Measurements from ENCODE around the gene ANTKMT.

Gene ANTKMT

DNA sequence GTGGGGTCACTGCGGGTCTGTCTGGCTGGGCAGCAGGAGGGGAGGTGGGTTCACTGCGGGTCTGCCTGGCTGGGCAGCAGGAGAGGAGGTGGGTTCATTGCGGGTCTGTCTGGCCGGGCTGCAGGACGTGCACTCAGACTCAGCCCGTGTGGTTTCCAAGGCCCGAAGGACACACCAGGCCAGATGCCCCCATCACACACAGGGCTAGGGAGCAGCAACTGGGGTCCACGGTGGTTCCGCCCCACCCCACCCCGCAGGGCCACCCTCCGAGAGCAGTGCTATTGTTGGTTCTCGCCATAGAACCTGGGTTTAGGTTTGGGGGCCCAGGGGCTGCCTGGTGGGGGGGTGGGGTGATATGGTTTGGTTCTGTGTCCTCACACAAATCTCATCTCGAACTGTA, 25.7 kb downstream of the ANTKMT start:
- no peak for DNase-seq (ENCODE audit: low read depth in 1 of 2, low spot score in 1 of 2)
- Histone ChIP-seq H3K27ac (replicated peaks) (no peak overlapping the region), H3K4me3 (replicated peaks; ENCODE audit: insufficient read depth, low read length) (no peak overlapping the region), H3K27me3 (ENCODE audit: insufficient read depth, poor library complexity, severe bottlenecking) (no peaks in the 10 kb centered on the region)
- TF ChIP-seq, protein P1, sequence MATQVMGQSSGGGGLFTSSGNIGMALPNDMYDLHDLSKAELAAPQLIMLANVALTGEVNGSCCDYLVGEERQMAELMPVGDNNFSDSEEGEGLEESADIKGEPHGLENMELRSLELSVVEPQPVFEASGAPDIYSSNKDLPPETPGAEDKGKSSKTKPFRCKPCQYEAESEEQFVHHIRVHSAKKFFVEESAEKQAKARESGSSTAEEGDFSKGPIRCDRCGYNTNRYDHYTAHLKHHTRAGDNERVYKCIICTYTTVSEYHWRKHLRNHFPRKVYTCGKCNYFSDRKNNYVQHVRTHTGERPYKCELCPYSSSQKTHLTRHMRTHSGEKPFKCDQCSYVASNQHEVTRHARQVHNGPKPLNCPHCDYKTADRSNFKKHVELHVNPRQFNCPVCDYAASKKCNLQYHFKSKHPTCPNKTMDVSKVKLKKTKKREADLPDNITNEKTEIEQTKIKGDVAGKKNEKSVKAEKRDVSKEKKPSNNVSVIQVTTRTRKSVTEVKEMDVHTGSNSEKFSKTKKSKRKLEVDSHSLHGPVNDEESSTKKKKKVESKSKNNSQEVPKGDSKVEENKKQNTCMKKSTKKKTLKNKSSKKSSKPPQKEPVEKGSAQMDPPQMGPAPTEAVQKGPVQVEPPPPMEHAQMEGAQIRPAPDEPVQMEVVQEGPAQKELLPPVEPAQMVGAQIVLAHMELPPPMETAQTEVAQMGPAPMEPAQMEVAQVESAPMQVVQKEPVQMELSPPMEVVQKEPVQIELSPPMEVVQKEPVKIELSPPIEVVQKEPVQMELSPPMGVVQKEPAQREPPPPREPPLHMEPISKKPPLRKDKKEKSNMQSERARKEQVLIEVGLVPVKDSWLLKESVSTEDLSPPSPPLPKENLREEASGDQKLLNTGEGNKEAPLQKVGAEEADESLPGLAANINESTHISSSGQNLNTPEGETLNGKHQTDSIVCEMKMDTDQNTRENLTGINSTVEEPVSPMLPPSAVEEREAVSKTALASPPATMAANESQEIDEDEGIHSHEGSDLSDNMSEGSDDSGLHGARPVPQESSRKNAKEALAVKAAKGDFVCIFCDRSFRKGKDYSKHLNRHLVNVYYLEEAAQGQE (IDR thresholded peaks at IDR 0.05; ENCODE audit: insufficient replicate concordance, low read depth): no peak
- TF ChIP-seq, protein P2, sequence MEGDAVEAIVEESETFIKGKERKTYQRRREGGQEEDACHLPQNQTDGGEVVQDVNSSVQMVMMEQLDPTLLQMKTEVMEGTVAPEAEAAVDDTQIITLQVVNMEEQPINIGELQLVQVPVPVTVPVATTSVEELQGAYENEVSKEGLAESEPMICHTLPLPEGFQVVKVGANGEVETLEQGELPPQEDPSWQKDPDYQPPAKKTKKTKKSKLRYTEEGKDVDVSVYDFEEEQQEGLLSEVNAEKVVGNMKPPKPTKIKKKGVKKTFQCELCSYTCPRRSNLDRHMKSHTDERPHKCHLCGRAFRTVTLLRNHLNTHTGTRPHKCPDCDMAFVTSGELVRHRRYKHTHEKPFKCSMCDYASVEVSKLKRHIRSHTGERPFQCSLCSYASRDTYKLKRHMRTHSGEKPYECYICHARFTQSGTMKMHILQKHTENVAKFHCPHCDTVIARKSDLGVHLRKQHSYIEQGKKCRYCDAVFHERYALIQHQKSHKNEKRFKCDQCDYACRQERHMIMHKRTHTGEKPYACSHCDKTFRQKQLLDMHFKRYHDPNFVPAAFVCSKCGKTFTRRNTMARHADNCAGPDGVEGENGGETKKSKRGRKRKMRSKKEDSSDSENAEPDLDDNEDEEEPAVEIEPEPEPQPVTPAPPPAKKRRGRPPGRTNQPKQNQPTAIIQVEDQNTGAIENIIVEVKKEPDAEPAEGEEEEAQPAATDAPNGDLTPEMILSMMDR (IDR thresholded peaks at IDR 0.05; ENCODE audit: insufficient read depth, low read length): no peak
- no peak for TF ChIP-seq GABPA (IDR thresholded peaks at IDR 0.05; ENCODE audit: low read depth)
- no peak for TF ChIP-seq POLR2AphosphoS5 (IDR thresholded peaks at IDR 0.05; ENCODE audit: low read depth)
- no peak for TF ChIP-seq SPI1 (IDR thresholded peaks at IDR 0.05; ENCODE audit: borderline replicate concordance, low read depth)

DNA sequence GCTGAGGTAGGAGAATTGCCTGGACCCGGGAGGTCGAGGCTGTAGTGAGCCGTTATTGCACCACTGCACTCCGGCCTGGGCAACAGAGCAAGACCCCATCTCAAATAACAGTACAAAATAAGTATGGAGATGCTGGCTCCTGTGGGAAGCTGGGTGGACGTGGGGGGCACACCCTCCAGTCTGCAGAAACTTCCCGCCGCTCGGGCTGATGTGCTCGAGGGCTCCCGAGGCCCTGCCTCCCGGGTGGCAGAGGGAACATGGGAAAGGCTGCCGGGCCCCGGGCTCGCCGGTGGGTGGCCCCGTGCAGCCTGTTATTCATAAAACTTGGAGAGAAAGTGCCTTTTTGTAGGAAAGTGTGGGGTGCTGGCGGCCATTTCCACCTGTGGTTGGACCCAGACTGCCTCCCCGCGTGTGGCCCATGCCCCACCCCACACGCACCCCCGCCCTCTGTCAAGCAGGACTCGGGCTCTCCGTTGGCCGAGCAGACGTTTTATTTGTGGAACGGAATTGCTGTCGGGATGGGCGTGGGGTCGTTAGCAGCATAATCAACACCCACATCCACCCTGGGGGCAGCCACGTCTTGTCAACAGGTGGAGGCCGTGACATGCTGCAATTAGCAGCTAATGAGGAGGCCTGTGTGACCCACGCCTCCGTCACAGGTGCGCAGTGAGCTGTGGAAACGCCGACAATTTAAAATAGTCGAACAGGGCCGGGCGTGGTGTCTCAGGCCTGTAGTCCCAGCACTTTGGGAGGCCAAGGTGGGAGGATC, 27.2 kb downstream of the ANTKMT start:
- DNase-seq (ENCODE audit: low read depth in 1 of 2, low spot score in 1 of 2): no peak
- Histone ChIP-seq H3K27me3 (ENCODE audit: insufficient read depth, poor library complexity, severe bottlenecking) (no peaks in the 10 kb centered on the region), H3K4me3 (replicated peaks; ENCODE audit: insufficient read depth, low read length) (no peak overlapping the region), H3K27ac (replicated peaks) (no peak overlapping the region)
- TF ChIP-seq GABPA (IDR thresholded peaks at IDR 0.05; ENCODE audit: low read depth): no peak
- TF ChIP-seq, protein P2 (IDR thresholded peaks at IDR 0.05; ENCODE audit: insufficient read depth, low read length): no peak
- no peak for TF ChIP-seq SPI1 (IDR thresholded peaks at IDR 0.05; ENCODE audit: borderline replicate concordance, low read depth)
- no peak for TF ChIP-seq POLR2AphosphoS5 (IDR thresholded peaks at IDR 0.05; ENCODE audit: low read depth)
- TF ChIP-seq, protein P1 (IDR thresholded peaks at IDR 0.05; ENCODE audit: insufficient replicate concordance, low read depth): no peak

DNA sequence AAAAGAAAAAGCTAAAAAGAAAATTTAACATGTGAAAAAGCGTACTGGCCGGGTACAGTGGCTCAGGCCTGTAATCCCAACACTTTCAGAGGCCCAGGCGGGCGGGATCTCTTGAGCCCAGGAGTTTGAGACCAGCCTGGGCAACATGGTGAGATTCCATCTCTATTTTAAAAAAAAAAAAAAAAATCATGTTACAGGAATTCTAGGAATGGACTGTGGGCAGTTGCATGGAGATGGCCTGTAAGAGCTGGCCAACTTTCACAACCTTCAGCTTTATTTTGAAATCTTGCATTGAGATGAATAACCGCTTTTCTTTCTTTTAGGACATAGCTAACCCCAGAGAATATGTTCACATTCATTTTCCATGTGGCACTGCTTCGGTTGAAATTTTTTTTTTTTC, 28.1 kb downstream of the ANTKMT start:
- H3K4me3 ChIP-seq (replicated peaks; ENCODE audit: insufficient read depth, low read length): no peak overlapping the region
- H3K27ac ChIP-seq (replicated peaks): no peak overlapping the region
- TF ChIP-seq POLR2AphosphoS5 (IDR thresholded peaks at IDR 0.05; ENCODE audit: low read depth) (no peak), SPI1 (IDR thresholded peaks at IDR 0.05; ENCODE audit: borderline replicate concordance, low read depth) (no peak), GABPA (IDR thresholded peaks at IDR 0.05; ENCODE audit: low read depth) (no peak)
- TF ChIP-seq, protein P1 (IDR thresholded peaks at IDR 0.05; ENCODE audit: insufficient replicate concordance, low read depth): no peak
- TF ChIP-seq, protein P2 (IDR thresholded peaks at IDR 0.05; ENCODE audit: insufficient read depth, low read length): no peak
- DNase-seq (ENCODE audit: low read depth in 1 of 2, low spot score in 1 of 2): no peak
- H3K27me3 ChIP-seq (ENCODE audit: insufficient read depth, poor library complexity, severe bottlenecking): no peaks in the 10 kb centered on the region

All from HL-60 (cell line).